NCI-H1417 treated with DMSO at 0.1 percent for 48 hours (cell line): ENCODE measurements around the gene NUTF2.
"Not testable (repeated sequence)": the region's sequence is repeated elsewhere in the genome, so short reads cannot be mapped to it uniquely, and the experiment has no call there.

Experiments used
- DNase-seq: peaks from one replicate; lab custom pipeline; 2025; lab: John Stamatoyannopoulos, UW

NUTF2 gene

DNA sequence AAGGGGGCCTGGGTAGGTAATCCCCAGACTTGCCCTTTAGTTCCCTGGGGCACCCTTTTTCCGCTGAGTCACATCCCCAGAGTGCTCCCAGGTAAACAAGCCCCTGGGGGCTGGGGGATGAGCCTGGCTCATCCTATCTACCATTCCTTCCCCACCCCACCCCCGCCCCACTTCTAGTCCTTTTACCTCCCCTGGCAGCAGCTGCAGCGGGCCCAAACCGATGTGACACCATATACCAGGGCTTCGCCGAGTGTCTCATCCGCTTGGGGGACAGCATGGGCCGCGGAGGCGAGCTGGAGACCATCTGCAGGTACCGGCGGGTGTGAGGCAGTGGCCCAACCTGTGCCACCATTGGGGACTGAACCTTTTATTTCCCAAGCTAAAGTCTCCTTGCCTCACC lies 38.8 kb downstream of the NUTF2 start:
- no peak for DNase-seq

DNA sequence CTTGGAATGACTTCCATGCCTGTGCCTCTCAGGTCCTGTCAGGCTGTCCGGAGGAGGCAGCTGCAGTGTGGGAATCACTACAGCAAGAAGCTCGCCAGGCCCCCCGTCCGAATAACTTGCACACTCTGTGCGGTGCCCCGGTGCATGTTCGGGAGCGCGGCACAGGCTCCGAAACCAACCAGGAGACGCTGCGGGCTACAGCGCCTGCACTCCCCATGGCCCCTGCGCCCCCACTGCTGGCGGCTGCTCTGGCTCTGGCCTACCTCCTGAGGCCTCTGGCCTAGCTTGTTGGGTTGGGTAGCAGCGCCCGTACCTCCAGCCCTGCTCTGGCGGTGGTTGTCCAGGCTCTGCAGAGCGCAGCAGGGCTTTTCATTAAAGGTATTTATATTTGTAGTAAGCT lies 39.2 kb downstream of the NUTF2 start:
- no peak for DNase-seq

DNA sequence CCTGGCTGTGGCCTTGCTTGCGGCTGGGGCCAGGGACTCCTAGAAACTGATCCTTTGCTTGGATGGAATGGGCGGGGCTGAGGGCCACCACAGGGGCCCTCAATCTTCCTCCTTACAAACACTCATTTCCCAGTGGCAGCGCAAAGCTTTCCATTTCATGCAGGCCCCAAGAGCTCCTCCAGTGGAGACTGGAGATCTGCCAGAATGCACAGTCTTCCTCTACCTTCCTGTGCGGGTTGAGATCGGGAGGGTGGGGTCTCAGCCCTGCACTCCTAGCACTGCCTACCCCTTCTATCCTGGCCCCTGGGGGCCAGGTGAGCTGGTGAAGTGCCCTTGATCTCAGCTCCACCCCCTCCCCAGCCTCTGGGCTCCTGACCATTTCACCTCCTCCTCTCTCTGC lies 39.7 kb downstream of the NUTF2 start:
- no peak for DNase-seq

DNA sequence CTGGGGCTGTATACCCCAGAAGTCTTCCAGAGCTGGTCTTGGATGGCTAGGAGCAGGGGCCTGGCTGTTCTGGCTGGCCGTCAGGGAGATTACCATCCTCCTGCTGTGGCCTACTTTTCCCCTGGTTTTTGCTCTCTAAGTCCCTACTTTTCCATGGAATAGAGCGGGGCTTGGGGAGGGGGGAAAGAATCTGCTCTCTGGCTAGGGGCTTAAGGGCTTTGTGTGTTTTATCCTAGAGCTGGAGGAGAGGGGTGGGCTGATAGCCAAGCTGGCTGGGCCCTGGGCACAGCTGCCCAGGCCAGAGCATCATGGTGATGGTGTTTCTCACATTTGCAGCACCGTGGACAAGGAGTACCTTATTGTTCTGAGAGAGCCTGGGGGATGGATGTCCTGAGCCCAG lies 41.6 kb downstream of the NUTF2 start:
- DNase-seq: no peak

DNA sequence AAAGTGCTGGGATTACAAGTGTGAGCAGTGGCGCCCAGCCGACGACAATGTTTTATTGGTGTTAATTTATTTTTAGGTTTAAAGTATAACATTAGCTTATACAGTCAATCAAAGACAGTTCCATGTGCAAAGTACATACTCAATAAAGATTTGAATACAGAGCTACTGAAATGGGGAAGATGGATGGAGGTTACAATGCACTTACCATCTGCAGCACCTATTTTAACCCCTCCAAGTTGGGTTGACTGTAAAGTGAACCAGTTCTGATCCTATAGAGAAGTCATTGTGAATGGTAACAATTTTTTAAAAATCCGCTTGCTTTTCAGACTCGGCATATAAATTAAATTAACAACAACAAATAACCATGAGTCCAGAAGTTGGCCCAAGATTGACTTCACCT lies 45.6 kb downstream of the NUTF2 start:
- no peak for DNase-seq

DNA sequence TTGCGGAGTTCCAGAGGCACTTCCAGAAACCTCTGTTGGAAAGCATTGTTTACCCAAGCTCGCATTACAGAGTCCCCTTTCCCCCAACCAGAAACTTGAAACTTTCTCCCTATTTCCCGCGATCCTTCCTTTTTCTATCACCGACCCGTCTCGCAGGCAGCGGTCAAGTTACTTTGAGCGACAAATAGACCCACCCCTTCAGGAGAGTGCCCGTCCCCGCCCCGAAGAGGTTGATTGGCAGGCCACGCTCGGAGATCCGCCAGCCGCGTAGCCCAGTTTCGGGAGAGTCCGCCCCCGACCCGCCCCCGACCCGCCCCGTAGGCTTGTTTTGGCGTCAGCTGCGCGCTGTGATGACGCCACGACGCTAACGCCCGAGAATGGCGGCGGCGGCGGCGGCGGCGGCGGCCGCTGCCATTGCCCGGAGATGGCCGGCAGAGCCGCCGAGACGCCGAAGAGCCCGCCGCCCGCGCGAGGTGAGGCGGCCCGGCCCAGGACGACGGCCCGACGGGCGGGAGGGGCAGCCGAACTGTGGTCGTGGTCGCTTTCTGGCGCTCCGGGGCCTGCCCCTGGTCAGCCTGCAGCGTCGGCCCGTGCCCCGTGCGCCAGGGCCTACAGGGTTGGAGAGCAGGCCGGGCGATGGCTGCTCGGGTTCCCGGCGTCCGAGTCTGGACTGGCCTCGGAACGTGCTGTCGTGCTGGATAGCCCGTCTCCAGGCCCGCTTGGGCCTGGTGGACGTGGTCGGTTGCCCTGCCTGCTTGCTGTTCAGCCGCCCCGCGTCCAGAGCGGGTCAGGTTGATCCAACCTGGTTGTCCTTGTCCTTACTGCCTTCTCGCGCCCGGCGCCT lies 46.4 kb downstream of the NUTF2 start, which contains the start of gene PSKH1:
PSKH1 (plus strand) TSS at position 356 of the 844 bp plus-strand sequence. CDS start 15,496 bp downstream, outside the sequence.
- peak; percentile 80 for DNase-seq

DNA sequence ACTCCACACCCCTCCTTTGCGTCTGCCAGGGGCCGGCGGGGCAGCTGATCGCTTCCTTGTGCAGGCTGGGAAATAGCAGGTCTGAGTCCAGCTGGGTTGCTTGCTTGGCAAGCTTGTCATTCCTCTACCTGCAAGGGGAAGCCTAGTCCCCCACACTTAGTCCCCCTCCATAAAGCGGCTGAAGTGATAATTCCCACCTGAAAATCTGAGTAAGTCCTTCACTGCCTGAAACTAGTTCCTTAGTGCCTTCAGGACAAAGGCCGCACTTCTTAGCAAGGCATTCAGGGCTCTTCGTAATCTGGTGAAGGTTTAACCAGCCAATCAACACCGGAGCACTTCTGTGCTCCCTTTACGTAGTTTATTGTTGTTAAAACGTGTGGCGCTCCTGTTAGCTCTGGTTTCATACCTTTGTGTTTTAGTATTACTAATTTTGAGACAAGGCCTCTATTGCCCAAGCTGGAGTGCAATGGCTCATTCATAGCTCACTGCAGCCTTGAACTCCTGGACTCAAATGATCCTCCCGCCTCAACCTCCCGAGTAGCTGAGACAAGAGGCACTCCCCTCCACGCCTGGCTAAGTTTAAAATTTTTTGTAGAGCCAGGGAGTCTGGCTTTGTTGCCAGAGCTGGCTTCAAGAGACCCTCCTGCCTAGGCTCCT lies 47.1 kb downstream of the NUTF2 start:
- no peak for DNase-seq

DNA sequence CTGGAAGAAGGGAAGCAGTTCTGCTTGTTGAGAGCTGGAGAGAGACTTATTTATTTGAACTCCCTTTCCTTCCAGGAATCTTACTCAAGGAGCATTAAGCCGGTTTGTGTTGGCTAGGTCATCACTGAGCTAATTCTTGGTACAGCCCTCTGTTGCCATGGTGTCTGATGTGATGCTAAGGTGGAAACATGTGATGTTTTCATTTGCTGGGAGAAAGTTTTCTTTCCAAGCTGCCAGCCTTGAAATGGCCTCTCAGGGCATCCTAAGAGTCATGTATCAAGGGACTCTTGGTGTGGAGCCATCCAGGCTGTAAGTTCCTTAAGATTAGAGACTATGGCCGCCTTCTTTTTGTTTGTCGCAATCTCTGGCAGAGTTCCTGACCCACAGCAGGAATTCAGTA lies 50.5 kb downstream of the NUTF2 start:
- DNase-seq: no peak

DNA sequence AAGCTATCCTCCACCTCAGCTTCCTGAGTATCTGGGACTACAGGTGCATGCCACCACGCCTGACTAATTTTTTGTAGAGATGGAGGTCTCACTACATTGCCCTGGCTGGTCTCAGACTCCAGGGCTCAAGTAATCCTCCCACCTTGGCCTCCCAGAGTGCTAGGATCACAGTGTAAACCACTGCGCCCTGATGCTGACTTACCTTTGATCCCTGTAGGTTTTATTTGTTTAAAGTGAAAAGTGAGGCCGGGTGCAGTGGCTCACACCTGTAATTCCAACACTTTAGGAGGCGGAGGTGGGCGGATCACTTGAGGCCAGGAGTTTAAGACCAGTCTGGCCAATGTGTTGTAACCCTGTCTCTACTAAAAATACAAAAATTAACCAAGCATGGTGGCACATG lies 55.0 kb downstream of the NUTF2 start:
- DNase-seq: no peak

DNA sequence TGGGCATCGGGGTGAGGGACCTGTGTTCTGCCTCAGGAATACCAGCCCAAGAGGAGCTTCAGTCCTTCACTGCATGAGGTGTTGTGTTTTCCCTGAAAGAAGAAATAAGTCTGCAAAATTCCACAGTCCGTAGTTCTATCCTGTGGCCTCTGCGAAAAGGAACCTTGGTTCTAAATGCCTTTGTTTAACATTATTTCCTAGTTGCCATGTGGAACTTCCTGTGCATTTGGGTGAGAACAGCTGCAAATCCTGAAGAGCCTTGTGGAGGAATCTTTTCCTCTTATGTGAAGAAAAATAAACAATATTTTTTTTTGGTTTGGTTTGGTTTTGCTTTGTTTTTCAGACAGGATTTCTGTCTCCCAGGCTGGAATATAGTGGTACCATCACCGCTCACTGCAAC lies 56.1 kb downstream of the NUTF2 start:
- no peak for DNase-seq

DNA sequence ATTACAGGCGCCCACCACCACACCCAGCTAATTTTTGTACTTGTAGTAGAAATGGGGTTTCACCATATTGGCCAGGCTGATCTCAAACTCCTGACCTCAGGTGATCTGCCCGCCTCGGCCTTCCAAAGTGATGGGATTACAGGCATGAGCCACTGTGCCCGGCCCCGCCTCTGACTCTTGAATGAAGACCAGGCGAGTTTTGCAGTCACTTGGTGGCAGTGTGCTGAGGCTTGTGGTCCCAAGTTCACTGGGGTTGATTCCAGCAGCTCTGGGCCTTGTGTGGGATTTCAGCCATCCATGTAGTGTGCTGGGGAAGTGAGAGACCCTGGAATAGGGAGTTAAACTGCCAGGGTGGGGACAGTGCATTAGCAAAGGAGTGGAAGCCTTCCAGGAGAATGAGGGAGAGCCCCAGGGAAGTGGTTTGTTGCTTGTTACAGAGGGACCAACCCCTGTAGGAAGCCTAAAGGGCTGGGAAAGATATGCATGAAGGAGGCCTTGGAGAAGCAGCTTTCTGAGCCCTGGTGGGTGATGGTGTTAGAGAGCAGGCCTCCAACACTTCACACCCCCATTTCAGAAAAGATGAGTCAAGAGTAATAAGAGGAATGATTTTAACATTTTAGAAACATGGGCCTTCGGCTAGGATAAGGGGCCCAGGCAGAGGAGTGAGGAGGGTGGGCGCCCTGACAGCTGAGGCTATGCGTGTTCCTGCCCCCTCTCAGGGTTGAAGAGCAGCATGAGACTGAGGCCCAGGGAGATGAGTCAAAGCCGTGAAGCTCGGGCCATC lies 60.9 kb downstream of the NUTF2 start:
- DNase-seq: no peak

DNA sequence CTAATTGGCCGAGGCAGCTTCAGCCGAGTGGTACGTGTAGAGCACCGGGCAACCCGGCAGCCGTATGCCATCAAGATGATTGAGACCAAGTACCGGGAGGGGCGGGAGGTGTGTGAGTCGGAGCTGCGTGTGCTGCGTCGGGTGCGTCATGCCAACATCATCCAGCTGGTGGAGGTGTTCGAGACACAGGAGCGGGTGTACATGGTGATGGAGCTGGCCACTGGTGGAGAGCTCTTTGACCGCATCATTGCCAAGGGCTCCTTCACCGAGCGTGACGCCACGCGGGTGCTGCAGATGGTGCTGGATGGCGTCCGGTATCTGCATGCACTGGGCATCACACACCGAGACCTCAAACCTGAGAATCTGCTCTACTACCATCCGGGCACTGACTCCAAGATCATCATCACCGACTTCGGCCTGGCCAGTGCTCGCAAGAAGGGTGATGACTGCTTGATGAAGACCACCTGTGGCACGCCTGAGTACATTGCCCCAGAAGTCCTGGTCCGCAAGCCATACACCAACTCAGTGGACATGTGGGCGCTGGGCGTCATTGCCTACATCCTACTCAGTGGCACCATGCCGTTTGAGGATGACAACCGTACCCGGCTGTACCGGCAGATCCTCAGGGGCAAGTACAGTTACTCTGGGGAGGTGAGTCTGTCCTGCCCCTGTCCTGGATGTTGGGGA lies 62.5 kb downstream of the NUTF2 start:
- DNase-seq: no peak

DNA sequence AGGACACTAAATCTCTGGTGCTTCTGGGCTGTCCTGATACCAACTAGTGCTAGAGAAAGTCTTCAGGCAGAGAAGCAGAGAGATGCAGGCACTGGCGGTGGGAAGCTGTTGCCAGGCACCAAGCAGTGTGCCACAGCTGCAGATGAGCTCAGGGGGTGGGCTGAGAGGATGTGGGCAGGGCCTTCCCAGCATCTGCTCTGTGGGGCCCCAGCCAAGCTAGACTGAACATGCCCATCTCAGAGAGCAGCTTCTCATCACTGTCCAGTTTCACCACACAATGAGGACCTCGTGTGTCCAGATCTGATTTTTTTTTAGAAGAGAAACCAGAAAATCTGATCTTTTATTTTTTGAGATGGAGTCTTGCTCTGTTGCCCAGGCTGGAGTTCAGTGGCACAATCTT lies 63.4 kb downstream of the NUTF2 start:
- no peak for DNase-seq

DNA sequence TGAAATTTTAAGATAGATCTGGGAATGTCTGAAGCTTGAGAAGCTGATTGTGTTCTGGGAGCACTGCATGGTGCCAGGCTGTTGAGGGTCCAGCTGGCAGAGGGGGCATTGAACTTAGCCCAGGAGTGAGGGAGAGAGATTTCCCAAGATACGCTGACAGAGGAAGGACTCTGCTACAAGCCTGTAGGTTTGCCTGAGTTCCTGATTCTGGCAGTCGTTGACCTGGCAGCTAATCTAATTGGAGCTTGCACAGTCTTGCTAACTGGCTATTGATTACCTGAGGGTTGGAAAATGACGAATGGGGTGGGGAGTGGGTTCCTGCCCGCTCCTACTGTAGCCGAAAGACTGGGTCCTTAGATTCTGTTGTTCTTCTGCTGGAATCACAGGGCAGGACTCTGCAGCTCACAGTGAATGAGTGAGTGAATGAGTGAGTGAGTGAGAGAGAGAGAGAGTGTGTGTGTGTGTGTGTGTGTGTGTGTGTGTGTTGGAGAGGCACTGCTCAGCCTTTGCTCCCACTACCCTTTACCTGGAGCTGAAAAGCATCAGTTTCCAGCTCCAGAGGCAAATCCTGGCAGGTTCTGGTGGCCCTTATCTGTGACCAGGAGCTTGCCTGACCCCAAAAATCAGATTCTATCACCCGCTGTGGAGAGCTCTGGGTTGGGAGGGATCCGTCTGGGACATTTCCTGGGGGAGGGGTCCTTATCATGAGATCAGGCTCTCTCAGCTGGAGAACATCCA lies 68.2 kb downstream of the NUTF2 start:
- no peak for DNase-seq

DNA sequence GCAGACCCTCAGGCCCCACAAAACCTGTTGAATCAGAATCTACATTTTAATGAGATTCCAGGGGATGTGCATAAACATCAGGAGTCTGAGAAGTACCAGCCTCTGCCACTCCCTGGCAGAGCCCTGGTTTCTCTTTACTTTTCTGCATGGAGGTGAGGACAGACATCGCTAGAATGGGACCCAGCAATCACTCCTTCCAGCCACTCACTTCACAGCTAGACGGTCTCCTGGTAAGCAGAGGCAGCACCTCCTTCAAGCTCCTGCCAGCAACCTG lies 68.7 kb downstream of the NUTF2 start:
- DNase-seq: not testable (repeated sequence)

DNA sequence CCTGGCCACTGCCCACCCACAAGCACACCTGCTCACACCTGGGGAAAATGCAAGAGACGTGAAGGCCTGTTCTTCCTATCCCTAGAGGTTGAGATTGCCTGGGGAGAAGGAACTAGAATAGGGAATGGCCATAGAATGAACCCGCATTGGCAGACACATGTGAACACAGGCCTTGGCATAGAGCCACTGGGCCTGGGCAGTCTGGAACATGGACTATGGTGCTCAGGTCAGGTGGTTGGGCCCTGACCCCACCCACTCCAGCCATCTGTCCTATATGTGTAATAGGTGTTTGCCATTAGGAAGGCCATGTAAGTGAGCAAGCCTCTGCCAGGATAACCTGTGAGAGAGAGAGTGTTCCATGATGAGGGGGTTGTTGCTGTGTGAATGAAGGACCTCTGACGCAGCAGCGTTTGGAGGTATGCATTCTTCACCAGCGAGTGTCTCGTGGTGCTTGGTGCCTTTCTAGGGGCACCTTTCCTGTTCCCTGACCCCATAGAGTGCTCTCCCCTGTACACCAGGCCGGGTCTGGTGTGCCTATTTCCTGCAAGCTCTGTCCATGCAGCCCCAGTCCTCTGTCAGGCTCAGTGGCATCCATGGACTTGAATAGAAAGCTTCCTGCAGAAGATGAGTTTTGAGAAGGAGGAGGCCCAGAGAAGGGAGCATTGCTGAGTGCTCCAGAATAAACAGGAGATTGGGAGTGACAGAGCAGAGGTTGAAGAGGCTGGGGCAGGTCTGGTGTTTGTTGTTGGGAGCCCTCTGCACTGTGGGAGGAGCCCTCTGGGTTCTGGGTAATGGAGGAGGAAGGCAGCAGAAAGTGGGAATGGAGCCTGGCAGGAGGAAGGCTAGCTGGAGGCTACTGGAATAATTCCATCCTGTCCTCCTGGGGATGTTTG lies 69.3 kb downstream of the NUTF2 start:
- no peak for DNase-seq

DNA sequence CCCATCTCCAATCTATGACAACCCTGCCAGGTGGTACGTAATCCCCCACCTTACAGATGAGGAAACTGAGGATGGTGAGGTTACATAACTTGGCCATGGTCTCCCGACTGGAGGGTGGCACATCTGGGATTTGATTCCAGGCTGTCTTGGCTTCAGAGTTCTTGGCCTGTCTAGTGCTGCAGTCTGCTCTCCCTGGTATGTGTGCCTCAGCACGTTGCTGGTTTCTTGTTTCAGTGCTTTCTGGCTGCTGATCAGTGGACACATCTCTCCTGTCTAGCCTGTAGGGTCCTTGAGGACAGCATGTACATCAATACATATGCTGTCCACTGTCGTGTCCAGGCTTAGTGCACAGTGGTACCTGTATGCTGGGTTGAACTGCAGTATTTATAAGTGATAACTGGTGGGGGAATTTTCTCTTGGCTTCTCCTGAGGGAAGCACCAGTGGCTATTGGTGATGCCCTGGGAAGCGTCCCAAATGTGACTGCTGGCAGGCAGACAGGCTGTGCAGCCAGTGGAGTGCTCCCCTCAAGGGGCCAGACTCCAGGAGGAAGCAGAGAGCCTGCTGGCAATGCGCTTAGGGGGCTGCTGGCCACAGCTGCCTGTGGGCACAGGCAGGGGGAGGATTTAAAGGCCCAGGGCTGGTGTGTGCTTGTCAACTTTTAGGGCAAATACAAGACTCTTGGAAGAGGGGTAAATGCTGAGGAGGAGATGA lies 70.6 kb downstream of the NUTF2 start:
- DNase-seq: no peak

DNA sequence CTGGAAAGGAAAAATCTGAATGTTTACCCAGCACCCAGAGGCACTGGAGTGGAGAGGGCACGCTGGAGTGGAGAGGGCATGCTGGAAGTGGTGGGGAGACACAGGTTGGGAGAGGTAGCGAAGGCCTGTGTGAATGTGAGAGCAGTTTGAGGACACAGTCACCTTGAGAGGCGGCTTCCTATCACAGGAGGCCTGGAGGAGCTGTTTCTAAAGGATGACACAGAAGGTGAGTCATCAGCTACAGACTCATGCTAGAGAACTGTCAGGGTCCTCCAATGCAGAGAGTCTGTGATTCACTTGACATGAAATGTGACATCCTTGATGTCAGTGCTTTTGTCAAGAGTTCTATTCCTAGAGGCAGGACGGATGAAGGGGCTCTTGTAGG lies 71.1 kb downstream of the NUTF2 start:
- no peak for DNase-seq

DNA sequence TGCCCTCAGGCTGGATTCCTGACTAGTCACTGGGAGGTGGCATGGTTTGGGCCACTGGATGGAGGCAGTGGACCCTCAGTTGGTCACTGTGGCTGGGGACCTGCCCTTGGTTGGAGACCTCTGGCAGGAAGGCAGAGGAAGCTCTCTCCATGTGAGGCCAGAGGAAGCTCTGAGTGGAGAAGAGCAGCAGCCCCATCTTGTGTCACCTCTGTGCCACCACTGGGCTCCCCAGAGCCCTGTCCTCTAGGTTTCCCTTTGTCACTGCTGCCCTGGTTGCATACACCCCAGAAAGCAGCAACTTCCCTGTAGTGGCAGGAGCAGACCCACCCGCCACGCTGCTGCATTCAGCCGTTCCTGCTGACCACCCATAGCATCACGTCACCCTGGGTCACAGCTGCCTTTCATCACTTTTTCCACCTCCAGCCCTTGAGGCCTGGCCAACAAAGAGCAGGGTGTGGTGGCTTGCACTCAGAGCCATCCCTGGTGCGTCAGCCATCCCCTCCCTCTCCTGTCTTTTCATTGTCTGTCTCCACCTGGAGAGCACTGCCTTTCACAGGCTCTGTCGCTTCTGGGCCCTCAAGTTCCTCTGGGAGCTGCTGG lies 73.0 kb downstream of the NUTF2 start:
- no peak for DNase-seq
